Fibroblast of gingiva (primary cell): ENCODE measurements around the gene TXNDC2.

Source experiments
- DNase-seq: peaks from one replicate; pipeline ENCODE4 v3.0.0-alpha.2; 2011; ENCODE audit warnings: low read depth

The TXNDC2 gene

DNA sequence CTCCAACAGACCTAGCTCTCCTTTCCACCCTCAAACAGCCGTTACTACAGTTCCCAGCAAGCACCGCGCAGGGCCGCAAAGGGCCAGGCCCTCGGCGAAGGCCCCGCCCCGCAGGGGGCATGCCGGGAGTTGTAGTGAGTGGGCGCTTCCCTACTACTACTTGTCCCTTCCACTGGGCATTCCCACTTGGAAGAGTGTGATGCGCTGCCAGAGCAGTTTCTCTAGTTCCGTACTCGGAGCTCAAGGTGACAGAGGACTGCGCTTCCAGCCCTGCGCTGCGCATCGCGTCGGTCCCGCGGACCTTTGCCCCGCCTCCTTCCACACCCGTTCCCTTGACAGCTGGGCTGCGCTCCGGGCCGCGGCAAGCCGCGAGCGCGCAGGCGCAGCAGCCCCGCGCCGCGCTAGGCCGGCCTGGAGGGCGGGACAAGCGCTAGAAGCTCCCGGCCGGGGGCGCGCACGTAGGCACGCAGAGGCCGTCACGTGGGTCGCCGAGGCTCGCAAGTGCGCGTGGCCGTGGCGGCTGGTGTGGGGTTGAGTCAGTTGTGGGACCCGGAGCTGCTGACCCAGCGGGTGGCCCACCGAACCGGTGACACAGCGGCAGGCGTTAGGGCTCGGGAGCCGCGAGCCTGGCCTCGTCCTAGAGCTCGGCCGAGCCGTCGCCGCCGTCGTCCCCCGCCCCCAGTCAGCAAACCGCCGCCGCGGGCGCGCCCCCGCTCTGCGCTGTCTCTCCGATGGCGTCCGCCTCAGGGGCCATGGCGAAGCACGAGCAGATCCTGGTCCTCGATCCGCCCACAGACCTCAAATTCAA, 28.0 kb downstream of the TXNDC2 start, which contains the start of gene VAPA:
Gene VAPA (plus strand): TSS at position 491 of the 808 bp plus-strand sequence. CDS start 241 bp downstream, at position 732.
- peak; percentile 94 for DNase-seq

DNA sequence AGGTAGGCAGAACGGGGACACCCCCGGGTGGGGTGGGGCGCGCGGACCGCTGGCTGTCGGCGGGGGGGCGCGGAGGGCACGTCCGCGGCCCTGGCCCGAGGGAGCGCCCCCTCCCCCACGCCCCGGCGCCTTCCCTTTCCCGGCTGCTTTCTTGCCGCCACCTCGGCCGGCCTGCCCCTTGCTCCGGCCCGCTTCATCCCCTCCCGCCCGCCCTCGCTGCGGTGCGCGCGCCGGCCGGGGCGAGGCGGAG, 28.5 kb downstream of the TXNDC2 start:
- DNase-seq, result peak; percentile 17

DNA sequence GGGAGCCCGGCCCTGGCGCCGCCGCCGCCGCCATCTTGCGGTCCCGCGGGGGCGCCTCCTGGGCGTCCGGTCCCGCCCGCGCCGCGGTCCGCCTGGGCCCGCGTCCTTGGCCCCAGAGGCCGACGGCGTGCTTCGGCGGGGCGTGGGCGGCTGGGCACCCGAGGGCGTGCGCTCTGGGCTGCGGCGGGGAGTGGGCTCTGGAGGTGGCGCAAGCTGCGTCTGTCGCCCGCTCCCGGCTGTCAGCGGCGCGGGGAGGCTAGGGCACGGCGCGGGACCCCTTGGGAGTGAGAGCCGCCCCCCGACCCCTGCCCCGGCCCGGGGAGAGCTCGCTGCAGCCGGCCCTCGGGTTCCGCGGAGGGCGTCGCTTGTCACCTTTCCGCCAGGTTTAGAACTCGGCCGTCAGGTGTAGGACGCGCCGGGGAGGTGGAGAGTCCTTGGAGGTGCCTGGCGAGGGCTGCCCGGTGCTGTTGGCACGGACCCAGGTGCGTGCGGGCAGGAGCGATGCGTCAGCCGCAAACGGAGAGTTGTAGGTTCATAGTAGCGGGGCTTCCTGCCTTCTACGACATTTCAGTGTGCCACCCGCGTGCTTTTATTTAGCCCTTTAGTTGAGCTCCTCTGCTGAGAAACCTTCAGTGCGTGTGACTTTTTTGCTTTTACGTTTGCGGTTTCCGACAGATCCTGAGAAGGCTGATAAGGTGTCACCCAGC, 29.0 kb downstream of the TXNDC2 start:
- peak; percentile 59 for DNase-seq

DNA sequence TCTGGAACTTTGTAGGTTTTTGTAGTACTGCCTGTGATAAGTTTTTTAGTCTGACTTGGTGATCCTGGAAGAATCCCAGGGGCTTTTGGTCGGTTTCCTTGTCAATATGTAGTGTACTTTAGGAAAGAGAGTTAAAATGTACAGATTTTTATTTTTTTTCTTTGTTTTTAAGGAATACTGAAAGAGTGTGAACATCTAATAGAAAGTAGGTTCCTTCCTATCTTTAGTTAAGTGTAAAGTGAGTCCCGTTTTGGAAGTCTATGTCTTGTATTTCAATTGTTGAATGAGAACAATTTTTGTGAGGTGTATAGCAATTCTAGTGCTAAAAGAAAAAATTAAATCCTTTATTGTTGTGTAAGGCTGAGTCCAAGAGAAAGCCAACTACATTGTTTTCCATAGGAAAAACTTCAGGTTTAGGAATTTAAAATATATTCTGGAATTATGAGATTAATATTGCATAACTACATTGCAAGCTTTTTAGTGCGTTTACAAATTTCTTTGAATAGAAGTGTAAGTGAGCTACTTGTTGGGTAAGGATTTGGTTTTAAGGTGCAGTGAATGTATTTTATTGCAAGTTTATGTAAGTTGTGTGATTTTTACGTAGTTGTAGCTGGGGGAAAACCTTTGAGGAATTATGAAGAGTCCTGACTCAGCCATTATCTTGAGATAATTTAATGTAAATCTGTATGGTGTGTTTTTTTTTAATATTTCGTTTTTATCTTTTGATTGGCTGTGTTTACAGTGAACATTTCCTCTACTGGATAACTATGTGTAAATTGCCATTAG, 29.7 kb downstream of the TXNDC2 start:
- DNase-seq, result no peak

DNA sequence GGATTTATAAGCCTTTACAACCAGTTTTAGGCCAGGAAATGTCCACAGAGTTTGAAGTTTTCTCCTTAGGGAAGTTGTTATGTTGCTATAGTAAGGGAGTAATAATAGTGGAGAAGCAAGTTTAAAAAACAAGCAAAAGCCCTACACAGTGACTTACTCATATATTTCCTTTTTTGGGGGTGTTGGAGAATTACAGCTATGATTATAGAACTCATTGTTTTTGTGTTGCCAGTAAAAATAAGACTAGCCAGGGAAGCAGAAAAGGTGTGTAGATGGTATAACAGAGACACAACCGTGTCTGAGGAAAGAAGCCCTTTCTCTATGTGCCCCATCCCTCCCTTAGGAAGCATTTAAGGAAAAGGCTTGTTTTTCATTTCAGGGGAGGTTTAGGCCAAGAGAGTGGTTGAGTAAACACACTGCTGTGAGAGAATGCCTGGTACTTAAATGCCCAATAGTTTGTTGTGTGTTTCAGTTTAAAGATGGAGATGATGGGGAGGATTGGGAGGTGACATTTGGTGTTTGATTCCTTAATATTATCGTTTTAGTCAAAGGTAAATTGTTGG, 30.4 kb downstream of the TXNDC2 start:
- no peak for DNase-seq

DNA sequence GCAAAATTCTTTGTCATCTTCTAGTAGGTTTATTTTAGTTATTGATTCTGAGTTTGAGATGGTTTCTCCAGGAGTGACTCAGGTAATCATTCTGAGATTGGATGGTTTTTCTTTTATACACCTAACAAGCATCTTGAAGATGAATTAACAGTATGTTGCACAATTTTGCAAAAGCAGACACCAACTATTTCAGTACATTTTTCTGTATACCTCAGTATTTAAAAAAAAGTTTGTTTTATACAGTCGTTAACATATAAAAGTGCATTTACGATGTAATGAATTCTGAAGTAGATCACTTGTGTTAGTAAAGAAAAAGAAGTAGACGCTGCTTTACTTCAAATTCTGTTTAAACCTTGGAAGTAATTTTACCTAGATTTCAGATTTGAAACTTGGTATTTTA, 31.0 kb downstream of the TXNDC2 start:
- no peak for DNase-seq

DNA sequence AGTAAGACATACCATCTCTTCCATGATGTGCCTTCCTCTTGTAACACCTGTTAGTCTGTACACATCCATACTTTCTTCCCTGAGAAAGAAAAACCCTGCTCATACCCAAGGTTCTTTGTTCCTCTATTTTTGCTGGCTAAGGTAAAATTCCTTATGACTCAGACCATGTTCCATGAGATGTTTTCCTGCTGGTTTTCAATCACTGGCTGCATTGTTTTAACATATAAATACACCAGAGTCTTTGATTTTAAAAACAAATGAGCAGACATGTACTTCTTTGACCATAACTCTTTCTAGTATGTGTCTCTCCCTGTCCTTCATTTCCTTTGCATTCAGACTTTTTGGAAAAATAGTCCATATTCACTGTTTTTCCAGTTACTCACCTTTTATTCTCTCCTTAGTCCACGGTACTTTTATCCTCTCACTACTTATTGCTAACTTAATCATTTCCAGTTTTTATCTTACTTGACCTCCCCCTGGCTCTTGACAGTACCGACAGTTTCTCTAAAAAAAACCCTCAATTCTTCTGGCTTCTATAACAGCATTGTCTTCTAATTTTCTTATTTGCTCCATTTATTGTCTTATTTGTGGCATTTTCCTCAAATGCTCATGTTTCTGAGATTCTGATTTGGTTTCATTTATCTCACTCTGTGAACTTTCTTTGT, 32.4 kb downstream of the TXNDC2 start:
- no peak for DNase-seq

DNA sequence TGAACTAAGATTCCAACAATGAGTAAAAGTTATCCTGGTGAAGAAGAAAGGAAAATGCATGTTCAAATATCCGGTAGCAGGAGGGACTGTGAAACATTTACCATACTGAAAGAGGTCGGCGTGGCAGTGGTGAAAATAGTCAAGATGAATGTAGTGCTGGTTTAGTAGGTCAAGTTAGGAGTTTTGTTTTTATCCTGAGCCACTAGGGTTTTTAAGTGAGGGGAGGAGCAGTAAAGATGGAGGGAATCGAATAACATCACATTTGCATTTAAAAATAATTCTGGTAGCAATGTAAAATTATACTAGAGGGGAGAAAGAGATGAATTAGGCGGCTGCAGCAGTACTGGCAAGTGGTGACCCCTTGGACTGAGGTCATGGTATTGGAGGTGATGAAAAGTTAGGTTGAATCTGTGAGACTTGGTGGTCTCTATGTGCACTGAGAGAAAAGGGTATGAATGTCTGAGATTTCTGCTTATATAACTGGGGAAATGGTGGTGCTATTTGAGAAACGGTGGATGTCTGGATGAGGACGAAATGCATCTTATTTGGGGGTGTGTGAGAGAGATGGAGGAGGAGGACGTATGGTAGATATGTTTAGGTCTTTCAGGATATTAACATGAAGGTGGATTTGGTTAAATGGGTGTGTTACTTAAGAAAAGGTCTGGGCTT, 33.9 kb downstream of the TXNDC2 start:
- no peak for DNase-seq

DNA sequence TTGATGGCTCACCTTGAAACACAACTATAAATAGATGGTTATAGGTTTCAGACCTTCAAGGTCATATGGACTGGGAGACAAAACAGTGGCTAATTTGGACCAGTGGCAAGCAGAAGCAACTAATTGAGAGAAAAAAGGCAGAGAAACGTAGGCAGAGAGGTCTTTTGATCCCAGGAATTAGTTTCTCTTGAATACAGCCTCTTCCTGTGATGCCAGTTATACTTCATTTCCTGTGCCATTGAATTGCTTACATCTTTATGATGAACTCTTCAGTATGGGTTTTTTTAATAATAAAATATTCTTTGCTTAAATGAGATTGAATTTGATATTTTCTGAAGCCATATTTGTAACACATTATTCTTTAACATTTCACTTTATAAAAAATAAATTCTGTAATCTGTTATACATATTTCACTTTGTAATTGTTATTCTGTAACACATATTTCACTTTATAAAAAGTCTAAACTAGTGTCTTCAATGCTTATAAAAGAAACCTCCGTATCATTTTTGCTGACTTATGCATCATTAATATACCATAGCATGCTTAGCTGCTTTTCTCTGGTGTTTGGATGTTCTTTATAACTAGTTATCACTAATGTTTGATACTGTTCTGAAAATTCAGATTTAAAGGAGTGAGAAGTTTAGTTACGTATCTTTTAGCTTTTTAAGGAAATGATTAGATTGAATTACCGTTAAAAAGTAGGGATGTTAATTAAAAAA, 37.0 kb downstream of the TXNDC2 start:
- DNase-seq, result no peak

DNA sequence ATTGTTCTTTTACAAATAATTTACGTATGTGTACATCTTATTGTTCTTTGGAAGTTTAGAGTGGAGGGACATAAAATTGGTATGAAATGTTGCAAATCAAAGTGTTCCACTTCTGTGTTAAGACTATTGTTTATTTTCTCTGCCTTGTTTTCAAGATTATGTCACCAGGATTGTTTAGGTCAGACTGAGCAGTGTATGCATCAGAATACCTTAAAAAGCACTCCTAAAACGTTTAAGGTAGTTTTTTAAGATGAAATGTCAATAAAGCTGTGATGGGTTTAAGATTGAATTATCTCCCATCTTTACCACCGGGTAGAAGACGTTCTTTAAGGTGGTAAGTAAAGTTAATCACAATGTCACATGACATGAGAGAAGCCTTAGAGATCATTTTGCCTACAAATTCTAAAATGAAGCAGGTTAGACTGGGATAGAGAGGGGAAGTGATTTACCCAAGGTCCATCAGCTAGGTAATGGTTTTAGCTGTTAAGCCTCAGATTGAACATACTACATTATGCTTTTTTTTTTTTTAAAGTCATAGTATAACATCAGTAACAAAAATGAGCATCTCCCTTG, 38.7 kb downstream of the TXNDC2 start:
- no peak for DNase-seq

DNA sequence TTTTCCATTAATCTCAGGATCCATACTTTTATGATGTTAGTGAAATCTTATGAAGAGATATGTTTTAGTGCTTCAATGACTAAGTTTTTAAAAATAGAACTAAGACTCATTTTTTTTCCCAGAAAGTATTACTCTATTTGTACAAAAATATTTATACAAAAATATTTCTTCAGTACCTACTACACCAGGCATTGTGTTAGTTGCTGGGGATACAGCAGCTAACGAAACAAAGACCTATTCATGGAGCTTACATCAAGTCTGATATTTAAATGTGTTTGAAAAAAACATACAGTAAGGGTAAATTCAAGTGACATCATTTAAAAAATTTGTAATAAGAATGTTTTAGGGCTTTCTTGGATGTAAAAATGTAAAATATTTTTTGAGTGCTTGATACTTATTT, 39.6 kb downstream of the TXNDC2 start:
- peak; percentile 9 for DNase-seq

DNA sequence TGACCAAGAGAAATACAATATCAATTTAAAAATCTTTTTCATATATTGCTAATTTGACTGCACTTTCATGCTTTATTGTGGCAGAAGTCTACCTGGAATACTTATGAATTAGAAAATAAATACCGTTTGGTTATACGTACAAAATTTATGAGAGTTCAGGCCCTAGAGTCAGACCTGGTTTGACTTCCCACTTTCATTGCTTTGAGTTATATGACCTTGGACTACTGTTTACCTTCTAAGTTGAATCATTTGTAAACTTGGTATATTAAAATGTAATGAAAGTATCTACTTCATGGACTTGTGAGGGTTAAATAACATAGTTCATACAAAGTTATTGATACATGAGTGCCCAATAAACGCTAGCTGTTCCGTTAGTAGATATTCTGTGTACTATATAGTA, 40.0 kb downstream of the TXNDC2 start:
- DNase-seq, result no peak

DNA sequence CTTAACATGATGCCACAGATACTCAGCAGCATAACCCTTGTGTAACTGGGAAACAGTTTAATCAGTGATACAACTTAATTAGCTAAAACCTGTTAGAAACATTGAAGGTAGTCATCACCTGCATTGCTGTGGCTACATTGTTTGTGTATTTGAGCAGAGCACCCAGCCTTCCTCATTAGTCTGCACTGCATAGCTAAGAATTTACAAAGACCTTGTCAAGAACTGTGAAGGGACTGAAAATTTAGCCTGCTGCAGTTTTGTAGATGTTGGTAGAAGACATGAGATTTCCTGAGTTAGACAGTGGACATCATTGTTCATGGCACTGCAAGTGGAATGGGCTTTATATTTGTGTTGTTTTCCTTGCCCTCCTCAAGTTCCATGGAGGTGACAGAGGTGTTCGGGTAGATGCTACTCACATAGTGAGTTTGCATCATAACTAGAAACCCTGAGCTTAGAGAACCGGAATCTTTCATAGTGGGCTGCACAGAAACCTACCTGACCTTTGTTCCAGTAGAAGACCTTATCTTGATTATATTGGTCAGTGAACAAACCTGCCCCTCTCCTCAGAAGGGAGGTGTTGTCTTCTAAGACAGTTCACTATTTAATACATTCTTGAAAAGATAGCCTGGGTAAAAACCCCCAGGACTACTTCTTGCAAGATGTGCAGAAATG, 40.6 kb downstream of the TXNDC2 start:
- DNase-seq, result no peak

DNA sequence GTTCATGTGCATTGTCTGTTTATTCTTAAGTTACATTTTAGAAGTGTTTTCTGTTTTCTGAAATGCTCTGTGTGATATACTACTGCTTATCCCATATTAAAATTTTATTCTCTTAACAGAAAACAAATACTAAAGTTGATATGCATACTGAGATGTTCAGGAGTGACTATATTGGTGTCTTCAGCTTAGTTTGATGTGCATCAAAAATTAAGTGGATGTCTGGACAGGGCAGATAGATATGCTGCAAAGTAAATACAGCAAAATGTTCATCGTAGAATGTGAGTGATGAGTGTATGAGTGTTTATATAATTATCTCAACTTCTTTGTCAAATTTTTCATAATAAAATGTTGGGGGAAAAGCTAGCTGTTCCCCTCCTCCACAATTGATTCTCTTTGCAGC, 41.2 kb downstream of the TXNDC2 start:
- DNase-seq, result no peak

DNA sequence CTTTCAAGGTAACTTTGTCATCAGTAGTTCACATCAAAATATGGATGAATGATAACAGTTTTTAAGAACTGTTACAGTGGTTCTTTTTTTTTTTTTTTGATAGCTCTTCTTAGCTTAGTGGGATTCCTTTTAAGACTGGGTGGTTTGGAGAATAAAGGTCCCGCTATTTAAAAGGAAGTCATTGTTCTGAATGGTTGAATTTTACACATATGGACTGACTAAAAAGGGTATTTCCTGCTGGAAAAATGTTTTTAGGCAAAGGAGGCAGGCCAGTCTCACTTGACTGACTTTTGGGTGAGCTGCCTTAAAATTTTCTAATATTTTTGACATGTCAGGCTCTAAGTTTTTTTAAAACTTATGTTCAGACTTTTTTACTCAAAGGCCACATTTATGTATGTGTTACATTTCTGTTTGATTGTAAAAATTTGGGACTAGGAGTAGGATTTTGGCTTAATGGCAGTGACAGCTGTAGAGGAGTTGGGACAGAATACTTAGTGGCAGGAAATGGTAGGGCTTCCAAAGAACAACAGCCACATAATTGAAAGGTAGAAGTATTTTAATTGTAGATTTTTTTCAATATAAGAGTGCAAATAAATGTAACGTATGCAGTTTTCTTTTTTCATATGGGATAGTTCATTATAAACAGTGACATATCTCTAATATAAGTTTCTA, 41.8 kb downstream of the TXNDC2 start:
- DNase-seq, result no peak

DNA sequence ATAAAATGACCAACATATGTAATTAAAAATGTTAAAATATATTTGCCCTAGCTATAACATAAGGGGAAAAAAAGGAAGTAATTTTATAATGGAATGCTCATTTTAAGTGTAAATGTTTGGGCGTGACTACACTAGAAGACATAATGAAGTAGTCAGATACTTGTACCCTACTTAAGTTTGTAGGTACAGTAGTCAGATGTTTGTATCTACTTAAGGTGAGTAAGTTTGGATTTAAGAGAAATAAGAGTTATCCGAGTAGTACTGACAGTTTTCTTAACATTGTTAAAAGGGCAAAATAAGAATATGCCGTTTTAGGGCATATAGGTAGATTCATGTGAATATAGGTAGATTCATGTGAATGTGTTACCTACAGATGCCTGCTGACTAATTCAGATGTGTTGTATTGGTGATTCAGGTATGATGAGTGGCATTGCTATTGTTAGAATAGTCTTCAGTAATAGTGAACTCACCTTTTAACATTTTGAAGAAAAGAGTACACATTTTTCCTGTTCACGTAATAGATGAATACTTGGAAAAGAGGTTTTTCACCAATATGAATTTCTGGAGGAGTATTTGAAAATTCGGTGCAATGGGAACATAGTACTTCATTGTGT, 43.0 kb downstream of the TXNDC2 start:
- no peak for DNase-seq

DNA sequence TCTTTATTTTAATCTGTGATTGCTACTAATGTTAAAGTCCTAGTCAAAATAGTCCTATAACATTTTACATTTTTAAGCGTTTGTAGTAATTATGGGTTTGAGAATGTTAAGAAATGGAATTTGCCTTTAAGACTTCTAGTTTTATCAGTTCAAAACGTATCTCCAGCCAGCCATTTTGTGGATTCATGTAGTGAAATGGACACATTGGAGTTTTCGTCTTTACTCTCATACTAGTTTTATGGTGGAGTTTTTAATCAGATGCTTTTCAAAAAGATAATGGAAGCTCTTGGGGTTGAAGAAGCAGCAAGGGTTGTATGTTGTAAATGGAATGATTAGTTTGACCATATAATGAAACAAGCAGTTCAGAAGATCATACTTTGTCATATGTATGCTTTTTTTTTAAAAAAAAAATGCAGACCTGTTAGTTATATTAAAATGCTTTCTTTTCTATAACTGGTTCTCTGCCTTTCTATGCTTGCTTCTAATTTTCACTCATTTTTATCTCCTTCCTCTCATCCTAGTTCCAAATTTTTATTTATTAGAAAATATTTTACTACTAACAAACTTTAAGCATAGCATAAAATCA, 44.6 kb downstream of the TXNDC2 start:
- DNase-seq, result no peak

DNA sequence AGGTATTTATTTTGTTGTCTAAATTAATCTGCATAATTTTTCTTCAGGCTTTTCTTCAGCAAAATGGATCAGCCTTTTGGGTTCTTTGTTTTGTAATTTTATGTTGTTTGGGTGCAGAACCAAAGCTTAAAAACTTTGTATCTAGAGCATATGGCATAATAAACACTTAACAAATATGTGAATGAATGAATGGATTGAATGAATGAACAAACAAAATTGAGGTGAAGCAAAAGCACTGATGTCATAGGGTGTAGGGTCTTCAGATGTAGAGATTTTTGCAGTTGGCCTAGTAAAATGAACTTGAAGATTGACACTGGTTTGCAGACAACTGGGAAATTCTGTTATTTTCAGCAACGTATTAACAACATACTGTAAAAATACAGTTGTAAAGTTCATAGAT, 45.4 kb downstream of the TXNDC2 start:
- DNase-seq, result no peak

DNA sequence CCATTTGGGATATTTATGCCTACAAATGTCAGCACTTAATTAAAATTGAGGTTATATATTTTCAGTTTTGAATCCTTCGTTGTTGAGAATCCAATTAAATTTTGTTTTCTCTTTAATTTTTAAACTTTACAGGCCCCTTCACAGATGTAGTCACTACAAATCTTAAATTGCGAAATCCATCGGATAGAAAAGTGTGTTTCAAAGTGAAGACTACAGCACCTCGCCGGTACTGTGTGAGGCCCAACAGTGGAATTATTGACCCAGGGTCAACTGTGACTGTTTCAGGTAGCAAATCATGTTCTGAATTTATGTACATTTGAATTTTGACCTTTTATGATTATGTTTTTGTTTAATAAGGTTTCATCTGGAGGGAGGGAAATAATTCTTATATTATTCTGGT, 45.9 kb downstream of the TXNDC2 start:
- no peak for DNase-seq
